GM12865 (cell line): ENCODE results near the gene HAGH.

Experiments
- DNase-seq: peaks from one replicate; pipeline ENCODE4 v3.0.0; 2010; ENCODE audit warnings: low read depth
- H3K4me3 ChIP-seq: 2 replicates; pipeline ENCODE4 v1.5.1; 2011; ENCODE audit warnings: mild to moderate bottlenecking, low read depth, low read length, control low read depth
- TF ChIP-seq, protein P1 (sequence below): IDR thresholded peaks from 2 replicates; pipeline ENCODE4 v1.5.1; 2011; ENCODE audit warnings: low read length, control low read depth, low read depth, inconsistent platforms; ENCODE audit not compliant: insufficient read depth; ENCODE audit errors: missing control alignments

HAGH gene

DNA sequence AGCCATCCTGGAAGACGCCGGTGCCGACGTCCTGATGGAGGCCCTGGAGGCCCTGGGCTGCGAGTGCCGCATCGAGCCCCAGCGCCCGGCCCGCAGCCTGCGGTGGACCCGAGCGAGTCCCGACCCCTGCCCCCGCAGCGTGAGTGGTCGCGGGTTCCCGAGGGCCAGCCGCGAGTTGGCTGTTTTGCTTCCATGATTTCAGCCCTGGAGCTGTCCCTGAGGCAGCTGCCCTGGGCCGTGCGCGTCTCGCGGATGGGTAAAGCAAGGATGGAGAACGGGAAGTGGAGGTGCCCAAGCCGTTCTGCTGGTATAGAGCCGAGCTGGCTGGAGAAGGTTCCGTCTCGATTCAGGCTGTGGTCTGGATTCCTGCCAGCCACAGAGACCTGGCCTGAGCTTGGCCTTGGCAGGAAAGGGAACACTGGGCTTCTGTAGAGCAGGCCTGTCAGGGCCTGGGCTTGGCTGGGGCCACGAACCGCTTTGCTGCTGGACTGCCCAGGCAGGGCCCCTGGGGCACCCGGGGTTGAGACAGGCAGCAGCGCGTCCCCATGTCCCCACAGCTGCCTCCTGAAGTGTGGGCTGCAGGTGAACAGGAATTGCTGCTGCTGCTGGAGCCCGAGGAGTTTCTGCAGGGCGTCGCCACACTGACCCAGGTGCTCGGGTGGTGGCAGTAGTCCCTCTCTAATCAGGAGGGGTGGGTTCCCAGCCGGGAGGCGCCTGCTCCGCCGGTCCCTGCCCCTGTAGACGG is 52.8 kb downstream of the HAGH start:
- H3K4me3 ChIP-seq: peak overlapping the region; percentile 98
- DNase-seq: no peak
- TF ChIP-seq, protein P1, sequence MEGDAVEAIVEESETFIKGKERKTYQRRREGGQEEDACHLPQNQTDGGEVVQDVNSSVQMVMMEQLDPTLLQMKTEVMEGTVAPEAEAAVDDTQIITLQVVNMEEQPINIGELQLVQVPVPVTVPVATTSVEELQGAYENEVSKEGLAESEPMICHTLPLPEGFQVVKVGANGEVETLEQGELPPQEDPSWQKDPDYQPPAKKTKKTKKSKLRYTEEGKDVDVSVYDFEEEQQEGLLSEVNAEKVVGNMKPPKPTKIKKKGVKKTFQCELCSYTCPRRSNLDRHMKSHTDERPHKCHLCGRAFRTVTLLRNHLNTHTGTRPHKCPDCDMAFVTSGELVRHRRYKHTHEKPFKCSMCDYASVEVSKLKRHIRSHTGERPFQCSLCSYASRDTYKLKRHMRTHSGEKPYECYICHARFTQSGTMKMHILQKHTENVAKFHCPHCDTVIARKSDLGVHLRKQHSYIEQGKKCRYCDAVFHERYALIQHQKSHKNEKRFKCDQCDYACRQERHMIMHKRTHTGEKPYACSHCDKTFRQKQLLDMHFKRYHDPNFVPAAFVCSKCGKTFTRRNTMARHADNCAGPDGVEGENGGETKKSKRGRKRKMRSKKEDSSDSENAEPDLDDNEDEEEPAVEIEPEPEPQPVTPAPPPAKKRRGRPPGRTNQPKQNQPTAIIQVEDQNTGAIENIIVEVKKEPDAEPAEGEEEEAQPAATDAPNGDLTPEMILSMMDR: no peak

DNA sequence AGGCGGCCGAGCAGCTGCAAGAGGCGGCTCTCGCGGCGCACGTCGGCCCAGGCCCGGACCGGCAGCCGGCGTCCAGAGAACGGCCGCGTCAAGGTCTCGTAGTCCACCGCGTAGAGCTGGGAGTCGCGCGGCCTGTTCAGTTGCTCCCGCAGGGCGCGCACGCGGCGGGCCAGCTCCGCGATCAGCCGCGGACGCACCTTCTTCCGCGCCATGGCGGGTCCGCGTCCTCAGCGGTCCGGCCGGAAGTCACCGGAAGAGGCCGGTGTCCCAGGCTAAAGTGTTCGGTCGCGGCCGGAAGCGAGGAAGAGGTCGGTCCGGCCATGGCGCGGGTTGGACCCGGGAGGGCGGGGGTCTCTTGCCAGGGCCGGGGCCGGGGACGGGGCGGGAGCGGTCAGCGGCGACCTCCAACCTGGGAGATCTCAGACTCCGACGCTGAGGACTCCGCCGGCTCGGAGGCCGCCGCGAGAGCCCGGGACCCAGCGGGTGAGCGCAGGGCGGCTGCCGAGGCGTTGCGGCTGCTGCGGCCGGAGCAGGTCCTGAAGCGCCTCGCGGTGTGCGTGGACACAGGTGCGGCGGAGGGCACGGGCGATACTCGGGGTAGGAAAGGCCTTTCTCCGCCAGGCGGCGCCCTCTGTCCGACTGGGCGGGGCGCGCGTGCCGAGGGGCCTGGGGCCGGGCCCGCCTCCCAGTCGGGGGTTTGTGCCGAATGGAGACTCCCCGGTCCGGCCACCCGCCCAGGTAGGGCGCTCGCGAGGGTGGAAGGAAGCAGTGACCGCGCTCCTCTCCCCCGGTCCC is 53.5 kb downstream of the HAGH start, which contains the start of gene MRPS34:
Gene MRPS34 (minus strand): TSS at position 227 of the 795 bp plus-strand sequence. CDS start 15 bp downstream, at position 212.
- TF ChIP-seq, protein P1: peak; percentile 82

DNA sequence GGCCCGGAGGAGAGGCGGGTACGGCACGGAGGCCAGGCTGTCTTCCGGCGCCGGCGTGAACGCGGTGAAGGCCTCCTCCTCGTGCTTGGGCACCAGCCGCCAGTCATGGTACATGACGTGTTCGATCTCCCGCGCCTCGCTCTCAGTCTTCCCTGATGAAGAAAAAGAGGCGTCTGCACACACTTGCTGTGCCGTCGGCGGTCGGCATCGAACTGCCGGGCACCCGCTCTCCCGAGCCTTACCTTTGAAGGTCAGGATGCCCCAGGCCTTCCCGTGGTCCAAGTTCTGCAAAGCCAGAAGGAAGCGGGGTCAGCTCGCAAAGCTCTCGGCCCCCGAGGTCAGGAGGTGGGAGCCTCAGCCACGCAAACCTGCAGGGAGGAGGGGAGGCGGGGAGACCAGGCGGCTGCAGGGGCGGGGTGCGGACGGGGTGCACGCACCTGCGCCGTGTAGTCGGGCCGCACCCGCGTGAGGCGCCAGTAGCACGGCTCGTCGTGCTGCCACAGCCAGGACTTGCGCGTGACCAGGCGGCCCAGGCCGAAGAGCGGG is 54.2 kb downstream of the HAGH start, which contains the start of gene EME2:
Gene EME2 (plus strand): TSS at position 449 of the 546 bp plus-strand sequence. CDS start 418 bp downstream, outside the sequence.
- TF ChIP-seq, protein P1: no peak
- H3K4me3 ChIP-seq: peak within 1 kb of the TSS; percentile 98
- peak; percentile 54 for DNase-seq

More for the DNA sequence above, 53.5 kb downstream of the HAGH start, which contains the start of gene MRPS34:
- peak; percentile 92 for DNase-seq
- H3K4me3 ChIP-seq: peak within 1 kb of the TSS; percentile 98

DNA sequence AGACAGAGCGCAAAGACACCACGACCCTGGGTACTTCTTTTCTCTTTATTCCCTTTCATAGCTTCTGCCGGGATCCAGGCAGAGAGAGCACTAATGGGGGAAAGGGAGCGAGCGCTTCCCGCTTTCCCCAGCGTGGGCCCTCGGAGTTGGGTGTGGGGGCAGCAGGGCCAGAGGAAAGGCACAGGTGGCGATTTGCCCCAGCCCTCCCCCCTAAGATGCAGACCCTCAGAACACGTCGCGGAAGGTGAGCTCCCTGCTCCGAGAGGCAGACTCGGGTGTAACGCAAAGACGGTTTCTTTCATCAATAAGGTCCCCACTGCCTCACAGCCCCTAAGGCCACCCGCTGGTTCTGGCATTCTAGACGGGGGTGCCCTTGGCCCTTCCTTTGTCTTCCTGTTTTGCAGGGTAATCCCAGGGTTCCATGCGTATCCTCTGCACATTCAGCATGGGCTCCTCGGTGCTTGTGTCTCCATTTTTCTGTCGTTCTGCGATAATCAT is 54.7 kb downstream of the HAGH start:
- no peak for DNase-seq
- H3K4me3 ChIP-seq: peak overlapping the region; percentile 98

DNA sequence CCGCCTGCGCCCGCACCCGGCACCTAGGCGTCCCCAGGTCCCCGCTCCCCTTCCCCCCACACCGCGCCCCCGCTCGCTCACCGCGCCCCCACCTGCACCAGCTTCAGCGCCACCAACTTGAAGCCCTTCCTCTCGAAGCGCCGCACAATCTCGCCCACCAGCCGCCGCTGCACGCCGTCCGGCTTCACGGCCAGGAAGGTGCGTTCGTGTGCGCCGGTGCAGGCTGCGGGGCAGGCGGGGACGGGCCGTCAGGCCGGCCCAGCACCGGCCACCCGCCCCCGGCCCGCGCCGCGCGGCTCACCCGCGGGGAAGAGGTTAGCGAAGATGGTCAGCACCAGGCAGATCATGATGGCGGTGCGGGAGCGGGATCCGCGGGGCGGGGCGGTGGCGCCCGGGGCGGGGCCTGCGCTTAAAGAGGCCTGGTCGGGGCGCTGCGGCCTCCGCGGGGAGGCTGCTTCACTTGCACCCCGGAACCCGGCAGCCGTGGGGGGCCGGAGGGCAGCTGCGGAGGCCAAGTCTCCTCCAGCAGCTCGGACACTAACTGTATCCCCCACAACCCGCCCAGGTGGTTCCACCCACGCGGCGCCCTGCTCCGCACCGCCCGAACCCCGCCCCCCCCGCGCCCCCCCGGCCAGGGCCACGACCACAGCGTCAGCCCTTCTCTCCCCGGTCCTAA is 55.3 kb downstream of the HAGH start, which contains the start of gene NME3:
Gene NME3 (minus strand): TSS at position 356 of the 676 bp plus-strand sequence. CDS start 9 bp downstream, at position 347.
- DNase-seq: peak; percentile 80
- TF ChIP-seq, protein P1: no peak
- H3K4me3 ChIP-seq: peak within 1 kb of the TSS; percentile 98

More for the DNA sequence above, 54.7 kb downstream of the HAGH start:
- TF ChIP-seq, protein P1: no peak
